ENCODE results near the gene AACS.

Gene AACS

GRCh38 chr12:125065021-125065918, at the start of gene AACS:
AACS (plus strand) TSS chr12:125065435; CDS start chr12:125065585, 150 bp downstream.
- peak within 1 kb of the TSS; percentile 82 to 87 (median 85) for H3K4me3 Mint-ChIP-seq
- peaks cover 21% of the 10 kb centered on the region for H3K27me3 Mint-ChIP-seq (ENCODE audit: low read depth)
- H3K36me3 Mint-ChIP-seq (ENCODE audit: low read depth): peaks cover 4% of the 10 kb centered on the region
- peaks cover 28% of the 10 kb centered on the region for H3K4me1 Mint-ChIP-seq
- H3K9me3 Mint-ChIP-seq: peaks cover 7% of the 10 kb centered on the region
- no peak within 1 kb of the TSS for H3K27ac Mint-ChIP-seq
- TF ChIP-seq CTCF (IDR thresholded peaks at IDR 0.05; ENCODE audit: unreplicated experiment in 3 of 3): no peak

GRCh38 chr12:125015680-125016310, 49.4 kb upstream of the AACS start:
- no peaks in the 10 kb centered on the region for H3K4me1 Mint-ChIP-seq
- H3K9me3 Mint-ChIP-seq: no peaks in the 10 kb centered on the region
- peaks cover 16% of the 10 kb centered on the region for H3K36me3 Mint-ChIP-seq (ENCODE audit: low read depth)
- H3K4me3 Mint-ChIP-seq: no peak overlapping the region
- H3K27ac Mint-ChIP-seq: no peak overlapping the region
- TF ChIP-seq CTCF (IDR thresholded peaks at IDR 0.05; ENCODE audit: unreplicated experiment in 3 of 3): no peak
- no peaks in the 10 kb centered on the region for H3K27me3 Mint-ChIP-seq (ENCODE audit: low read depth)

GRCh38 chr12:125017801-125018200, 47.4 kb upstream of the AACS start:
- H3K4me1 Mint-ChIP-seq: no peaks in the 10 kb centered on the region
- H3K36me3 Mint-ChIP-seq (ENCODE audit: low read depth): peaks cover 22% of the 10 kb centered on the region
- H3K27me3 Mint-ChIP-seq (ENCODE audit: low read depth): no peaks in the 10 kb centered on the region
- TF ChIP-seq CTCF (IDR thresholded peaks at IDR 0.05; ENCODE audit: unreplicated experiment in 3 of 3): no peak
- no peak overlapping the region for H3K4me3 Mint-ChIP-seq
- no peaks in the 10 kb centered on the region for H3K9me3 Mint-ChIP-seq
- no peak overlapping the region for H3K27ac Mint-ChIP-seq

- no peak for TF ChIP-seq CTCF (IDR thresholded peaks at IDR 0.05; ENCODE audit: unreplicated experiment in 3 of 3)
- Mint-ChIP-seq H3K9me3 (no peaks in the 10 kb centered on the region), H3K27me3 (ENCODE audit: low read depth) (no peaks in the 10 kb centered on the region), H3K36me3 (ENCODE audit: low read depth) (peaks cover 27% of the 10 kb centered on the region), H3K4me1 (no peaks in the 10 kb centered on the region), H3K4me3 (no peak overlapping the region), H3K27ac (no peak overlapping the region)
These were observed 46.9 kb upstream of the AACS start for GRCh38 chr12:125018356-125018755.

GRCh38 chr12:125021096-125021495, 44.1 kb upstream of the AACS start:
- H3K4me3 Mint-ChIP-seq: no peak overlapping the region
- H3K4me1 Mint-ChIP-seq: no peaks in the 10 kb centered on the region
- H3K36me3 Mint-ChIP-seq (ENCODE audit: low read depth): peaks cover 28% of the 10 kb centered on the region

More at GRCh38 chr12:125021096-125021495, 44.1 kb upstream of the AACS start:
- no peak for TF ChIP-seq CTCF (IDR thresholded peaks at IDR 0.05; ENCODE audit: unreplicated experiment in 3 of 3)
- no peak overlapping the region for H3K27ac Mint-ChIP-seq
- H3K27me3 Mint-ChIP-seq (ENCODE audit: low read depth): no peaks in the 10 kb centered on the region
- H3K9me3 Mint-ChIP-seq: no peaks in the 10 kb centered on the region

Measured in nephron (organoid).